ENCODE data around the gene PLVAP. TPM values are rescaled to one million over a fixed set of nuclear protein-coding genes. Genes with fewer than 3 reads are reported as not detected.
A peak's percentile ranks its signal among the peaks of the same experiment; 100 is the strongest.

PLVAP gene
- total and polyA plus RNA-seq, 9 of the 15 experiments (the other 6 are each of a cell fraction or from before 2014, with no cell fraction given) = 0.09 to 0.84 (median 0.51) TPM; not detected in 4

DNA sequence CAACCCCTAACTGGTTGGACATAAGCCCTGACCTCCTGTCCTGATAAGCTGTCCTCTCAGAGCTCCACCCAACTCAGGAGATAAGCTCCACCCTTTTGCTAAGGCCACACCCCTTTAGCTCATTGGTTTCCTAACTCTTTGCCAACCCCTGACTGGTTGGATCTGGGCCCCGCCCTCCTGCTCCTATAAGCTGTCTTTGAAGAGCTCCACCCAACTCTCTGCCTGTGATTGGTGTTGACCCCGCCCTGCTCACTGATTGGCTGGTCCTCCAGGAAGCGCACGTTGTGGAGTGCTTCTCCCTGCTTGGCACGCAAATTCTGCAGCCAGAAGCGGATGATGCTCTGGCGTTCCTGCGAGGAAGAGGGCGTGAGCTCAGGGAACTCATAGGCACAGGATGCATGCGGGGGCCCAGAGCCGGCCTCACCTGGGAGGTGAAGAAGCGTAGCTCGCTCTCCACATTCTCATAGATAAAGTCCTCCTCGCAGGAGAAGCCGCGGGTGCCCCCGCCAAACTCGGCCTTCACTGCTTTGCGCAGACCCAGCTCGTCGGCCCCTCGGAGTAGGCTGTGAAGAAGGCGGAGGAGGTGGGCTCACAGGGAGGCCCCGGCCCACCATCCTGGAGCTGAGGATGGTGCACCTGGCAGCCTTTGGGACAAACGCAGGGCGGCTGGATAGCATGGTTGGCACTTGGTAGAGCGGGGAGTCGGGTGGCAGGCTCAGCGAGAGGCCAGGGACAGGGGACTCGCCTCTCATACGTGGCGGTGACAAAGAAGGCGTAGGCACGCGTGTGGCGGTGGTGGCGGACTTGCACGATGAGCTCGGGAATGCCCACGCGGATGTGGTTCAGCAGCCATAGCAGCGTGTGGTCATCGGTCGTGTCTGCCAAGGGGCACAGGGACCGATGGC is 44.2 kb downstream of the PLVAP start (continued):
- no peak for TF ChIP-seq NR4A1 (CRISPR knock-in tag; IDR thresholded peaks at IDR 0.05)
- TF ChIP-seq NR4A1 (tag; IDR thresholded peaks at IDR 0.05) = no peak
- no peak for TF ChIP-seq SPI1 (IDR thresholded peaks at IDR 0.05; ENCODE audit: borderline replicate concordance, low read depth, low read length)
- TF ChIP-seq ZNF165 (CRISPR knock-in tag; IDR thresholded peaks at IDR 0.05; ENCODE audit: borderline replicate concordance) = 0 out of 2 replicates have a peak, but pooled peaks have one; percentile 12
- TF ChIP-seq MEIS2 (IDR thresholded peaks at IDR 0.05; ENCODE audit: partially characterized antibody) = peak; percentile 27
- TF ChIP-seq, protein P1, sequence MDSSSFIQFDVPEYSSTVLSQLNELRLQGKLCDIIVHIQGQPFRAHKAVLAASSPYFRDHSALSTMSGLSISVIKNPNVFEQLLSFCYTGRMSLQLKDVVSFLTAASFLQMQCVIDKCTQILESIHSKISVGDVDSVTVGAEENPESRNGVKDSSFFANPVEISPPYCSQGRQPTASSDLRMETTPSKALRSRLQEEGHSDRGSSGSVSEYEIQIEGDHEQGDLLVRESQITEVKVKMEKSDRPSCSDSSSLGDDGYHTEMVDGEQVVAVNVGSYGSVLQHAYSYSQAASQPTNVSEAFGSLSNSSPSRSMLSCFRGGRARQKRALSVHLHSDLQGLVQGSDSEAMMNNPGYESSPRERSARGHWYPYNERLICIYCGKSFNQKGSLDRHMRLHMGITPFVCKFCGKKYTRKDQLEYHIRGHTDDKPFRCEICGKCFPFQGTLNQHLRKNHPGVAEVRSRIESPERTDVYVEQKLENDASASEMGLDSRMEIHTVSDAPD (CRISPR knock-in tag; IDR thresholded peaks at IDR 0.05) = no peak
- TF ChIP-seq C11orf30 (IDR thresholded peaks at IDR 0.05; ENCODE audit: low read depth) = no peak
- TF ChIP-seq NR2C1 (IDR thresholded peaks at IDR 0.05) = no peak
- no peak for TF ChIP-seq NR2C1 (tag; IDR thresholded peaks at IDR 0.05)
- TF ChIP-seq, protein P2, sequence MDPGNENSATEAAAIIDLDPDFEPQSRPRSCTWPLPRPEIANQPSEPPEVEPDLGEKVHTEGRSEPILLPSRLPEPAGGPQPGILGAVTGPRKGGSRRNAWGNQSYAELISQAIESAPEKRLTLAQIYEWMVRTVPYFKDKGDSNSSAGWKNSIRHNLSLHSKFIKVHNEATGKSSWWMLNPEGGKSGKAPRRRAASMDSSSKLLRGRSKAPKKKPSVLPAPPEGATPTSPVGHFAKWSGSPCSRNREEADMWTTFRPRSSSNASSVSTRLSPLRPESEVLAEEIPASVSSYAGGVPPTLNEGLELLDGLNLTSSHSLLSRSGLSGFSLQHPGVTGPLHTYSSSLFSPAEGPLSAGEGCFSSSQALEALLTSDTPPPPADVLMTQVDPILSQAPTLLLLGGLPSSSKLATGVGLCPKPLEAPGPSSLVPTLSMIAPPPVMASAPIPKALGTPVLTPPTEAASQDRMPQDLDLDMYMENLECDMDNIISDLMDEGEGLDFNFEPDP (CRISPR knock-in tag; IDR thresholded peaks at IDR 0.05) = no peak
- TF ChIP-seq MECOM (CRISPR knock-in tag; IDR thresholded peaks at IDR 0.05) = no peak
- peak; percentile 54; the same call in 1 of the 2 replicates for TF ChIP-seq XRCC5 (IDR thresholded peaks at IDR 0.05; ENCODE audit: low read depth, low read length)
- no peak for TF ChIP-seq NFE2 (IDR thresholded peaks at IDR 0.05; ENCODE audit: low read depth)
- no peak for TF ChIP-seq SREBF1 (IDR thresholded peaks at IDR 0.05; ENCODE audit: borderline replicate concordance, low read depth, low read length)
- peak; percentile 98 for TF ChIP-seq KLF1 (tag; IDR thresholded peaks at IDR 0.05)
- TF ChIP-seq, protein P3, sequence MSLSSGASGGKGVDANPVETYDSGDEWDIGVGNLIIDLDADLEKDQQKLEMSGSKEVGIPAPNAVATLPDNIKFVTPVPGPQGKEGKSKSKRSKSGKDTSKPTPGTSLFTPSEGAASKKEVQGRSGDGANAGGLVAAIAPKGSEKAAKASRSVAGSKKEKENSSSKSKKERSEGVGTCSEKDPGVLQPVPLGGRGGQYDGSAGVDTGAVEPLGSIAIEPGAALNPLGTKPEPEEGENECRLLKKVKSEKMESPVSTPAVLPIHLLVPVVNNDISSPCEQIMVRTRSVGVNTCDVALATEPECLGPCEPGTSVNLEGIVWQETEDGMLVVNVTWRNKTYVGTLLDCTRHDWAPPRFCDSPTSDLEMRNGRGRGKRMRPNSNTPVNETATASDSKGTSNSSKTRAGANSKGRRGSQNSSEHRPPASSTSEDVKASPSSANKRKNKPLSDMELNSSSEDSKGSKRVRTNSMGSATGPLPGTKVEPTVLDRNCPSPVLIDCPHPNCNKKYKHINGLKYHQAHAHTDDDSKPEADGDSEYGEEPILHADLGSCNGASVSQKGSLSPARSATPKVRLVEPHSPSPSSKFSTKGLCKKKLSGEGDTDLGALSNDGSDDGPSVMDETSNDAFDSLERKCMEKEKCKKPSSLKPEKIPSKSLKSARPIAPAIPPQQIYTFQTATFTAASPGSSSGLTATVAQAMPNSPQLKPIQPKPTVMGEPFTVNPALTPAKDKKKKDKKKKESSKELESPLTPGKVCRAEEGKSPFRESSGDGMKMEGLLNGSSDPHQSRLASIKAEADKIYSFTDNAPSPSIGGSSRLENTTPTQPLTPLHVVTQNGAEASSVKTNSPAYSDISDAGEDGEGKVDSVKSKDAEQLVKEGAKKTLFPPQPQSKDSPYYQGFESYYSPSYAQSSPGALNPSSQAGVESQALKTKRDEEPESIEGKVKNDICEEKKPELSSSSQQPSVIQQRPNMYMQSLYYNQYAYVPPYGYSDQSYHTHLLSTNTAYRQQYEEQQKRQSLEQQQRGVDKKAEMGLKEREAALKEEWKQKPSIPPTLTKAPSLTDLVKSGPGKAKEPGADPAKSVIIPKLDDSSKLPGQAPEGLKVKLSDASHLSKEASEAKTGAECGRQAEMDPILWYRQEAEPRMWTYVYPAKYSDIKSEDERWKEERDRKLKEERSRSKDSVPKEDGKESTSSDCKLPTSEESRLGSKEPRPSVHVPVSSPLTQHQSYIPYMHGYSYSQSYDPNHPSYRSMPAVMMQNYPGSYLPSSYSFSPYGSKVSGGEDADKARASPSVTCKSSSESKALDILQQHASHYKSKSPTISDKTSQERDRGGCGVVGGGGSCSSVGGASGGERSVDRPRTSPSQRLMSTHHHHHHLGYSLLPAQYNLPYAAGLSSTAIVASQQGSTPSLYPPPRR (CRISPR knock-in tag; IDR thresholded peaks at IDR 0.05; ENCODE audit: borderline replicate concordance) = no peak
- no peak for TF ChIP-seq FOXJ3 (CRISPR knock-in tag; IDR thresholded peaks at IDR 0.05)

Measured in K562 (cell line).